SKM-1 (cell line): ENCODE measurements around the gene RIOX2.

Experiments
- DNase-seq: peaks from one replicate; lab custom pipeline; 2025; ENCODE audit not compliant: unreplicated experiment; lab: John Stamatoyannopoulos, UW

Gene RIOX2

DNA sequence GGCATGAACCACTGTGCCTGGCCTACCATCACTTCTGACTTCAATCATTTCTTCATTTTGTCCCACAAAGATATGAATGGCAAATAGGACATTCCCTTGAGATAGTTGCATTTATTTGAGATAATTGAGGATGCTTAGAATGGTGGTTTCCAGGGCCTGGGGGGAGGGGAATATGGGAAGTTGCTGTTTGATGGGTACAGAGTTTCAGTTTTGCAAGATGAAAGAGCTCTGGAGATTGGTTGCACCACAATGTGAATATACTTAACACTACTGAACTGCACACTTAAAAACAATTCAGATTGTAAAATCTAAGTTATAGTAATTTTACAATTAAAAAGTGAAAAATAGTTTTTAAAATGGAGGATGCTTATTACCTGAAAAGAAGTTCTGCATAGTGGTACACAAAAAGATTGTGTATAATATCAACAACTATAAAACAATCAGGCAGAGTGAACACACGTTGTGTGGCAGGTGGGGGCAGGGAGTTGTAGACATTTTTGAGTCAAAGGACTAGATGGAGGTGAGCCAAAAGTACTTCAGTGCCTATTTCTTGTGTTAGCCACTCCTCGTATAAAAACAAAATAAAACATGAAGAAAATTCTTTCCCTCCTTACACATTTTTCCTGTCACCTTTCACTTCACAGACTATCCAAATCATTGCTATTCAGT lies 18.5 kb upstream of the RIOX2 start:
- no peak for DNase-seq

GRCh38 chr3:97988784-97989568 lies 16.7 kb upstream of the RIOX2 start:
- no peak for DNase-seq

- no peak for DNase-seq
These were observed 15.1 kb upstream of the RIOX2 start for GRCh38 chr3:97987306-97987705.

- DNase-seq = no peak
These were observed 11.8 kb upstream of the RIOX2 start for GRCh38 chr3:97983933-97984491.

DNA sequence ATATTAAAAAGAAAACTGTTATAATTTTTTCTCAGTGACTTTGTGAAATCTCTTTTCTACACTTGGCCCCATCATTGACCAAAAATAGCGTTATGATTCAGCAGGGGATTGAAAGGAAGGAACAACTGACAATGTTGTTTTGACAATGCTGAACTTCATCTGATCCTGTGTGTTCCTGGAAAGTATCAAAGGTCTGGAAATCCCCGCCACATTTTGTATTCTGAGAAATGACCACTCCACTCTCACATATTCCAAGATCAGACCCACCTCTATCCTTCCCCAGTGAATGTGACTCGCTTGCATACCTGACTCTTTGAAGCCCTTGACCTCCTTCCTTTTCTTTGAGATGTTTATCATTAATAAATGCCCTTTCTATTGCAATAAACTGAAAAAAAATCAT lies 9.7 kb upstream of the RIOX2 start:
- no peak for DNase-seq

- DNase-seq = no peak
These were observed 7.4 kb upstream of the RIOX2 start for GRCh38 chr3:97979610-97980009.

GRCh38 chr3:97975466-97975865 lies 3.2 kb upstream of the RIOX2 start:
- no peak for DNase-seq

DNA sequence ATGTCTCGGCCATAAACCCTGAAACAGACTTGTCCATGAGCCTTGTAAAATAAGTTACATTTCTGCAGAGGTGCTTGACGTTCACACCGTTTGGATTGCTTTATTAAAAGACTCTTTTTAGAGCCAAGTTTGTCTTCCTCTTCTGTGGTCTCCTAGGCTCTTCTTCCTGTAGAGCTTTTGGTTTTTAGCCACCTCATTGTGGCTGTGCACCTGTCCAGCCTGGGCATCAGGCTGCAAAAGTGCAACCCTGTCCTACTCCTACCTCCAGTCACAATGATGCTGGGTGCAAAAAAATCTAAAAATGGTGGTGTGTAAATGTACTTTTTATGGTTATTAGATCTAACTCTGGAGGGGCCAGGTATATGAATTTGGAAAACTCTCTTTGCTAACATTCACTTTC lies 2.8 kb upstream of the RIOX2 start:
- DNase-seq = no peak

DNA sequence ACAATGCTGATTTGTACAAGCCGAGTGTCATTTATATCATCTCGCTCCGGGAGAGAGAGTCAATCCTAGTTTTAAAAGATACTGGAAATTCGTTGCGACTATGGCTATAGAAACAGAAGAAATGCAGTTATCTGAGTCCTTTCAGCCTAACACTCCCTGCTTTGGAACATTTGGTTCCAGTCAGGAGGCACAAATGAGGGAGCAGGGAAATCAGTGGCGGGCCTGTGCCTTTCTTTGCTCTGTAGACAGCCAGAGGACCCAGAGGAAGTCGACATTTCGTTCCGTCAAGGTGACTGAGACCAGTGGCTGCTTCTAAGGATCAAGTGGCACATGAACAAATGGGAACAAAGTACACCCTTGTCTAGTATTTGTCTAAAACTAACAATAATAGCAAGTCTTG lies 745 bp upstream of the RIOX2 start:
- no peak for DNase-seq

DNA sequence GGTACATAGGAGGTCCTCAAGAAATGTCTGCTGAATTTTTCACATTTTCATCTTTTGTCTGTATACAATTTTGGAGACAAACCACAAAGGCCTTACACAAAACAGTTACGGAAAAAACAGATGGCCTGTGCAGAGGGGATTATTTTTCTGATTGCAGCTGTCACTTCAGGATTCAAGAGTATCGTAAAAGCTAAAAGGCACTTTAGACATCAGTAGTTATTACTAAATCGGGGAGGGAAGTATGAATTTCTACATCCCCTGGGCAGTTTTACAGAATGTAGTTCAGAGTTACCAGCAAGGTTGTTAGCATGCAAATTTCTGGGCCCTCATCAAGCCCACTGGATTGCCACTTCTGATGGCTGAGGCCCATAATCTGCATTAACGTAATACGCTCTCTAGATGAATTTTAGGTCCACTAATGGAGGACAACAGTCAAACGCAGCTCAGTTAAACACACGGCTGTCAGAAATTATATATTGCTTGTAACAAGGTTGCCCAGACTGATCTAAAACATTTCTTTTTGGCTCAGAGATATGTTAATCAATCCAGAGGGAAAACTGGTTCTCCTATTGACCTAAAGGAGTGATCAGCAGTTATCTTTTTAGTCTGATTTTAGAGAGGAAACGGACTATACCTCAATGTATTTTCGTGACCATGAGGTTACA lies 1.1 kb downstream of the RIOX2 start:
- DNase-seq = no peak

- DNase-seq = no peak
These were observed 2.1 kb downstream of the RIOX2 start for GRCh38 chr3:97970156-97970555.

DNA sequence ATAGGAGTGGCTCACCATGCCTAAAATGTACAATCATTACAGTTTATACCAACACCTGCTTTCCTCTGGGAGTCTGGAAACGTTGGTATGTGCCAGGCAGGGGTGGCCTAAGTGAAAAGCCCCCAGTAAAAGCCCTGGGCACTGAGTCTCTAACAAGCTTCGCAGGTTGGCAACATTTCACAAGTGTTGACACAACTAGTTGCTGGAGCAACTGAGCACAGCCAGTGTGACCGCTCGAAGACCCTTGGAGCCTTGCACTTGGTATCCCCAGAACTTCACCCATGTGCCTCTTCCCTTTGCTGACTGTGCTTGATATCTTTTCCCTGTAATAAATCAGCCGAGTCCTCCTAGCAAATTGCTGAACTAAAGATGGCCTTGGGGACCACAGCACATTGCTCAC lies 2.7 kb downstream of the RIOX2 start:
- no peak for DNase-seq

GRCh38 chr3:97968376-97968775 lies 3.9 kb downstream of the RIOX2 start:
- no peak for DNase-seq

DNA sequence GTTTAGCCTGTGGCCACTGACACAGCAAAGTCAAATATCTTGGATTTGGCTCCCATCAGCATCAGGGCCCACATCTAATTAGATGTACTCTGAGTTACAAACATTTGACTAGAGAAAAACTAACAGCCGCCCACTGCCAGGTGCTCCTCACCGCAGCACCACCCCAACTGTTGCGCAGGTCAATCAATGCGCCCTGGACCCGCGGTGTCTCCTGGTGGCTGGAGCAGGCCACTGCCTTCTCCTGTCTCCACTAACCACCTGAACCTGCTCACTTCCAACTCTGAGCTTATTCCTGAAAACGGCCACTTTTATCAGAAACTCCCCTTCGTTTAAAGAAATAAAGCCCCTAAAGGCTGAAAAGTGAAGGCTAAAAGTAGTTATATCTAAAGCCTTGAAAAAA lies 4.3 kb downstream of the RIOX2 start:
- DNase-seq = no peak

GRCh38 chr3:97960993-97961766 lies 11.1 kb downstream of the RIOX2 start:
- DNase-seq = no peak

DNA sequence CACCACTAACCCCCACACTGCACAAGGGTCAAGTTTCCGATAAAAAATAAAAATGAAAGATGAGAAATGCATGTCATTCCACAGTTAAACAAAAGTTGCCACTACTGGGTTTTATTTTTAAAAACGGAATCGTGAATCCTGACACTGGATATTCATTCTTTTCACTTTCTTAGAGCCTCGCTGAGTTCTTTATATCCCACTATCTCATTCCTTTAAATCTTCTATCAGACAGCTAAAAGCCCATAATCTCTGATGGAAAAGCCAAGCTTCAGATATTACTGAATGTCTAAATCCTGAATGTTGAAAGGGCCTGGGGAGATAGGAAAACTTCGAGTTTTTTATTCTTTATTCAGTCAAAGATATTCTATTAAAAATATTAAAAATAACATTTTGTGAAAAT lies 11.7 kb downstream of the RIOX2 start:
- no peak for DNase-seq

DNA sequence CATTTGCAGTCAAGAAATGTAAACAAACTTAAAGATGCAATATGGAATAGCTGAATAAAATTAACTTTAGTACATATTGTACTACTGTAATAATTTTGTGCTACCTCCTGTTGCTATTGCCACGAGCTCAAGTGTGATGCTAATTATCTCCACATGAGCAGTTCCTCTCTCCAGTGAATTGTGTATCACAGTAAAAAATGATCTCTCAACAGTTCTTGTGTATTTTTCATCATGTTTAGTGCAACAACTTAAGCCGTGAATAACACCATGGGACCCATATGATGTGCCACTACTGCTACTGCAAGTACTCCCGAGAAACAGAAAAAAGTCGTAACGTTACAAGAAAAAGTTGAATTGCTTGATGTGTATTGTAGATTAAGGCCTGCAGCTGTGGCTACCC lies 12.4 kb downstream of the RIOX2 start:
- DNase-seq = no peak

DNA sequence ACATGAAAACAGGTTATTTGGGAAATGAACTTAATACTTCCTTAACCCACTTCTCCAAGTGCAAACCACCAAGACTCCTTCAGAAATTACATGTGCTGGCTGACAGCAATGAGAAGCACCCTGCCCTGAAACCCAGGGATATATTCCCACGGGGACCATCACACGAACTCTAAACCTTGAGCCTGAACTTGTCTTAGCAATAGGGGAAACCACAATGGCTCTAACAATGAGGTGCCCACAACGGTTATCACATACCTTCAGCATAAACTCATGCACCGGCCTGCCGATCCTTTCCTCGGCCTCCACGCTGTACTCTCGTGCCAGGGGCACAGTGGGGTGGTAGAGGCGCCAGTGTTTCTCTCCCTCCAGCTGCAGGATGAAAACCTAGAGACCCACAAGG lies 13.4 kb downstream of the RIOX2 start:
- no peak for DNase-seq

DNA sequence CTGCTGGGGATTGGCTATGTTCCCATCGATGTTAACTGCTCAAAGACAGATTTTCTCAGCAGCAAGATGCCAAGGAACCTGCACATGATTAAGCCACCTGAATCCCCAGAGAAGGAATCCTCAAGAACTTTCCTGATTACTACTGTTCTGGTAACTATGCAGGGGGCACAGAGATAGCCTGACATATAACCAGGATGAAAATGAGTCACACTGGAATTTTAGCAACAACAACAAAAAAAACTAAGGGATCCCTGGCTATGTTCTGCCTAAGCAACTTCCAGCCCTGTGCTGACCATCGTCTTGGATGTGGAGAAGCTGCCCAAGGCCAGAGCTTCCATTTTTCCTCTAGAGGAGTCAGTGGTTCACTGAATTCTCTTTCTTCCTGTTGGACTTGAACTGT lies 13.8 kb downstream of the RIOX2 start:
- DNase-seq = no peak

GRCh38 chr3:97957617-97958311 lies 14.5 kb downstream of the RIOX2 start:
- no peak for DNase-seq

- DNase-seq = no peak
These were observed 16.2 kb downstream of the RIOX2 start for GRCh38 chr3:97956051-97956450.
